Parathyroid adenoma (tissue), 2 donors: ENCODE measurements around the gene DMD.

ENCODE experiments used
- H2AFZ ChIP-seq: fragments of 300-600 bp; sonication (generic); one replicate; pipeline ENCODE4 v1.7.0; 2017; ENCODE audit warnings: antibody characterized with exemption, mild to moderate bottlenecking
- H3K27ac ChIP-seq: fragments of 300-600 bp; sonication (generic); one replicate; pipeline ENCODE4 v1.7.0; 2017
- H3K27me3 ChIP-seq: fragments of 300-600 bp; sonication (generic); one replicate; pipeline ENCODE4 v1.7.0; 2017; ENCODE audit warnings: low read length; ENCODE audit not compliant: control insufficient read depth, insufficient read depth
- H3K36me3 ChIP-seq: fragments of 300-600 bp; sonication (generic); one replicate; pipeline ENCODE4 v1.7.0; 2017; ENCODE audit warnings: low read length; ENCODE audit not compliant: control insufficient read depth, insufficient read depth
- H3K4me1 ChIP-seq: fragments of 300-600 bp; sonication (generic); one replicate; pipeline ENCODE4 v1.7.0; 2017; ENCODE audit warnings: control low read depth
- H3K4me2 ChIP-seq: fragments of 300-600 bp; sonication (generic); one replicate; pipeline ENCODE4 v1.7.0; 2017; ENCODE audit warnings: low read length
- H3K4me3 ChIP-seq: fragments of 300-600 bp; sonication (generic); one replicate; pipeline ENCODE4 v1.7.0; 2017; ENCODE audit warnings: low read depth, low read length
- H3K79me2 ChIP-seq: fragments of 300-600 bp; sonication (generic); one replicate; pipeline ENCODE4 v1.7.0; 2017; ENCODE audit warnings: control low read depth
- H3K9ac ChIP-seq: fragments of 300-600 bp; sonication (generic); one replicate; pipeline ENCODE4 v1.7.0; 2017; ENCODE audit warnings: mild to moderate bottlenecking
- H3K9me3 ChIP-seq: fragments of 300-600 bp; sonication (generic); one replicate; pipeline ENCODE4 v1.7.0; 2017; ENCODE audit warnings: low read length; ENCODE audit not compliant: control insufficient read depth
- TF ChIP-seq, protein P1 (sequence below): fragments of 300-600 bp; sonication (generic); IDR thresholded peaks from one replicate; pipeline ENCODE4 v1.7.0; 2017; ENCODE audit warnings: antibody characterized with exemption, mild to moderate bottlenecking
- donor health status: primary hyperparathyroidism.

Gene DMD

DNA sequence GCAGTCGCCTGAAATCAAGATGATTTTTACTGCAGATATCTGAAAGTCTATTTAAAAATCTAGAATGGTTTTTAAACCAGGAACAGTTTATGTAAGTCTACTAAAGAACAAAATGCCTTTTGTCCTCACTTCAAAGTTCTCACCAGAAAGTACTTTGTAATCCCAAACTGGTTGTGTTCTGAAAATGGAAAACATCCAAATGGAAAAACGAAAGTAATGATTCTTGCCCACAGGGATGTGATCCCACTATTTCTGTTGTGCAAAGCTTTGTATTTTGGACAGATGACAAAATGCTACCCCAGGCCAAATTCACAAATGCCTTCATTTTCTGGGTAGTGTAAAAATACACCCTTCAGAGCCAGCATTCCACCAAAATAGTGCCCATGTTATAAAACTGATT is 1874.0 kb downstream of the DMD start:
- no peak overlapping the region for H3K4me3 ChIP-seq

DNA sequence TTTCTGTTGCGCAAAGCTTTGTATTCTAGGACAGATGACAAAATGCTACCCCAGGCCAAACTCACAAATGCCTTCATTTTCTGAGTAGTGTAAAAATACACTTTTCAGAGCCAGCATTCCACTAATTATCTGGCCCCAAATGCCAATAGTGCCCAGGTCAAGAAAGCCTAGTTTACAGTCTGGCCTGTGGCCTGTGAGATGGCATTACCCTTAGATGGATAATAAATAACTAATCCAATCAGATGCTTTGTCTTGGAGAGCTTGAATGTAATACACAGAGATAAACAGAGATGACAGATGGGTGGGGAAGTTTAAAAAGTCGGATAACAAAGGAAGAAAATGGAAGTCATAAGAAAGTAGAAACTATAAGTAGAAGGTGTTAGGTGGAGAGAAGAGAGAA is 1874.9 kb downstream of the DMD start:
- TF ChIP-seq, protein P1, sequence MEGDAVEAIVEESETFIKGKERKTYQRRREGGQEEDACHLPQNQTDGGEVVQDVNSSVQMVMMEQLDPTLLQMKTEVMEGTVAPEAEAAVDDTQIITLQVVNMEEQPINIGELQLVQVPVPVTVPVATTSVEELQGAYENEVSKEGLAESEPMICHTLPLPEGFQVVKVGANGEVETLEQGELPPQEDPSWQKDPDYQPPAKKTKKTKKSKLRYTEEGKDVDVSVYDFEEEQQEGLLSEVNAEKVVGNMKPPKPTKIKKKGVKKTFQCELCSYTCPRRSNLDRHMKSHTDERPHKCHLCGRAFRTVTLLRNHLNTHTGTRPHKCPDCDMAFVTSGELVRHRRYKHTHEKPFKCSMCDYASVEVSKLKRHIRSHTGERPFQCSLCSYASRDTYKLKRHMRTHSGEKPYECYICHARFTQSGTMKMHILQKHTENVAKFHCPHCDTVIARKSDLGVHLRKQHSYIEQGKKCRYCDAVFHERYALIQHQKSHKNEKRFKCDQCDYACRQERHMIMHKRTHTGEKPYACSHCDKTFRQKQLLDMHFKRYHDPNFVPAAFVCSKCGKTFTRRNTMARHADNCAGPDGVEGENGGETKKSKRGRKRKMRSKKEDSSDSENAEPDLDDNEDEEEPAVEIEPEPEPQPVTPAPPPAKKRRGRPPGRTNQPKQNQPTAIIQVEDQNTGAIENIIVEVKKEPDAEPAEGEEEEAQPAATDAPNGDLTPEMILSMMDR: no peak
- H3K4me2 ChIP-seq: no peak overlapping the region
- H3K4me3 ChIP-seq: no peak overlapping the region
- no peak overlapping the region for H3K9ac ChIP-seq
- H3K79me2 ChIP-seq: no peaks in the 10 kb centered on the region
- no peaks in the 10 kb centered on the region for H3K27me3 ChIP-seq
- H3K27ac ChIP-seq: no peak overlapping the region
- no peak overlapping the region for H2AFZ ChIP-seq
- H3K9me3 ChIP-seq: no peaks in the 10 kb centered on the region
- H3K36me3 ChIP-seq: no peaks in the 10 kb centered on the region
- no peaks in the 10 kb centered on the region for H3K4me1 ChIP-seq

More for the DNA sequence above, 1874.0 kb downstream of the DMD start:
- no peaks in the 10 kb centered on the region for H3K27me3 ChIP-seq
- no peaks in the 10 kb centered on the region for H3K36me3 ChIP-seq
- H3K4me2 ChIP-seq: no peak overlapping the region
- no peaks in the 10 kb centered on the region for H3K4me1 ChIP-seq
- H2AFZ ChIP-seq: no peak overlapping the region
- TF ChIP-seq, protein P1: no peak
- peak overlapping the region; percentile 24 for H3K27ac ChIP-seq
- no peaks in the 10 kb centered on the region for H3K79me2 ChIP-seq
- no peaks in the 10 kb centered on the region for H3K9me3 ChIP-seq
- no peak overlapping the region for H3K9ac ChIP-seq

DNA sequence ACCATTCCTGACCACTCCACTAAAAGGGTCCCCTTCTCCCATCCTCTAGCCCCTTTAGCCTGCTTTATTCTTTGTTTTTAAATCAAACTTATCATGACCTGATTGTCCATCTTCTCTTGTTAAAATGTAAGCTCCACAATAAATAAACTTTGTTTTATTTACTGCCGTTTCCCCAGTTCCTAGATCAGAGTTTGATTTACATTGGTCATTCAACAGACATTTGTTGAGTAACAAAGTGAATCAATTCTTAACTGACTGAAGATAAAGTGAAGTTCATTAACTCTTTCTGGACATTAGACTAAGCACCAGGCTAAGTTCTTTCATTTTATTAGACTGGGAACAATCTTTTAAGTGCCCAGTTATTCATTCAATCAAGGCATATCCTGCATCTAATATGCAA is 1876.4 kb downstream of the DMD start:
- Histone ChIP-seq H3K9ac (no peak overlapping the region), H3K4me3 (no peak overlapping the region), H2AFZ (no peak overlapping the region), H3K36me3 (no peaks in the 10 kb centered on the region), H3K4me2 (no peak overlapping the region), H3K27me3 (no peaks in the 10 kb centered on the region), H3K27ac (no peak overlapping the region), H3K9me3 (no peaks in the 10 kb centered on the region), H3K79me2 (no peaks in the 10 kb centered on the region), H3K4me1 (no peaks in the 10 kb centered on the region)
- TF ChIP-seq, protein P1: no peak

DNA sequence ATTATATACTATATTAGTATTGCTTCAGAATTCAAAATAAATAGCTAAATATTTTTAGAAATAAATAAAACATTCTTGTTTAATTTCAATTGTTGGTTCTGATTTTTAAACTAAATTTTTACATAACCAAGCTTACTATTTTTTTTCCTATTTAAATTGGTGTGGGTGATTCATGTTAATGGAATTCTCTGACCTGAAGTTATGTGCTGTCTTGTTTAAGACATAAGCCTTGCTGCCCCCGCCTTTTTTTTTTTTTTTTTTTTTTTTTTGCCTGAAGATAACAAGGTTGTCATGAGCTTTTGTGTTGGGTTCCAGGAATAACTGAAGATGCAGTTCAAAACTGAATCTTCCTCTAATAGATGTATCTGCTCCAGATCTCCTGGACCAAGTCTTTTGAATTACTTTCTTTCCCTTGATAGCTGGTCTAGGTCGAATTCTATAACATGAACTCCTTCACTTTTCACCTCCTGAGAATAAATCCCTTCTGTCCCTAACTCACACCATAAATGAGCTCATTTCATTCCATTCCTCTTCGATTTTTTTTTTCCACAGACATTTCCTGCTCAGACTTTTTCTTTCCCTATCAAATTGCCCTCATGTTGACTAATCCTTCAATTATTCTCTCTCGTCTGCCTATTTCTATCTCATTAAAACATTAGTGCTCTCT is 1878.1 kb downstream of the DMD start:
- TF ChIP-seq, protein P1: no peak
- Histone ChIP-seq H2AFZ (no peak overlapping the region), H3K4me1 (no peaks in the 10 kb centered on the region)

DNA sequence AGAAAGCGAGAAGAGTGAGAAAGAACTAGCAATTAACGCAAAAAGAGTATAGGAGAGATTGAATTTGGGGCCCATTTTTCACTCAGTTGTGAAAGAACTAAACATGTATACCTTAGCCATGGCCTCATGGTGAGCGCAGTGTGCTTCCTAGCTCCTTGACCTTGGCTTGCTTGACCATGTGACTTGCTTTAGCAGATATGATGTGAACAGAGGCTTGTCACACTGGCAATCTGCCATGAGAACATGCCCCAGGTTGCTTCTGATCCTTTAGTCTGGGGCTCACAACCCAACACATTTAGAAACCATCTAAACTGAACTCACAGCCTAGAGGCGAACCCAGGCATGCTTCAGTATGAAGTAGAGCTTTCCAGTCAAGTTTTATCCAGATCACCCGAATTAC is 1879.4 kb downstream of the DMD start:
- no peak overlapping the region for H3K9ac ChIP-seq
- no peak overlapping the region for H3K4me3 ChIP-seq
- no peaks in the 10 kb centered on the region for H3K79me2 ChIP-seq
- no peaks in the 10 kb centered on the region for H3K36me3 ChIP-seq
- no peak overlapping the region for H3K4me2 ChIP-seq
- TF ChIP-seq, protein P1: no peak
- H3K4me1 ChIP-seq: no peaks in the 10 kb centered on the region
- H3K9me3 ChIP-seq: no peaks in the 10 kb centered on the region
- no peak overlapping the region for H3K27ac ChIP-seq
- H3K27me3 ChIP-seq: no peaks in the 10 kb centered on the region
- no peak overlapping the region for H2AFZ ChIP-seq

More for the DNA sequence above, 1878.1 kb downstream of the DMD start:
- H3K36me3 ChIP-seq: no peaks in the 10 kb centered on the region
- no peaks in the 10 kb centered on the region for H3K79me2 ChIP-seq
- H3K27me3 ChIP-seq: no peaks in the 10 kb centered on the region
- no peaks in the 10 kb centered on the region for H3K9me3 ChIP-seq
- H3K4me3 ChIP-seq: no peak overlapping the region
- no peak overlapping the region for H3K9ac ChIP-seq
- no peak overlapping the region for H3K27ac ChIP-seq
- H3K4me2 ChIP-seq: no peak overlapping the region
